HepG2 (cell line): ENCODE results near the gene MMP24OS. TPM values are rescaled to one million over a fixed set of nuclear protein-coding genes. Genes with fewer than 3 reads are reported as not detected.

Experiments used
- E2F1 ChIP-seq: sonication (generic); formaldehyde crosslinking; IDR thresholded peaks from 2 replicates; pipeline ENCODE4 v1.5.0; 2020; ENCODE audit warnings: missing genetic modification reagents
- PHF8 ChIP-seq: sonication (generic); formaldehyde crosslinking; IDR thresholded peaks from 2 replicates; pipeline ENCODE4 v1.5.0; 2020; ENCODE audit warnings: missing genetic modification reagents
- SMC3 ChIP-seq: IDR thresholded peaks from 2 replicates; pipeline ENCODE4 v1.6.1; 2011; ENCODE audit warnings: low read length, improper control_type of control experiment
- SNAPC2 ChIP-seq: sonication (generic); formaldehyde crosslinking; IDR thresholded peaks from 2 replicates; pipeline ENCODE4 v1.8.1; 2022; ENCODE audit warnings: mild to moderate bottlenecking, missing genetic modification reagents
- ZBTB37 ChIP-seq: sonication (generic); formaldehyde crosslinking; IDR thresholded peaks from 2 replicates; pipeline ENCODE4 v1.4.0; 2020; ENCODE audit warnings: mild to moderate bottlenecking, missing genetic modification reagents
- ZNF101 ChIP-seq: sonication (generic); formaldehyde crosslinking; IDR thresholded peaks from 2 replicates; pipeline ENCODE4 v1.4.0; 2020; ENCODE audit warnings: mild to moderate bottlenecking, low read depth, missing genetic modification reagents, borderline replicate concordance
- ZNF550 ChIP-seq: sonication (generic); formaldehyde crosslinking; IDR thresholded peaks from 2 replicates; pipeline ENCODE4 v1.4.0; 2020; ENCODE audit warnings: mild to moderate bottlenecking, missing genetic modification reagents, borderline replicate concordance
- ZNF609 ChIP-seq: sonication (generic); formaldehyde crosslinking; IDR thresholded peaks from 2 replicates; pipeline ENCODE4 v1.4.0; 2020; ENCODE audit warnings: mild to moderate bottlenecking, missing genetic modification reagents, borderline replicate concordance
- ZNF790 ChIP-seq: sonication (generic); formaldehyde crosslinking; IDR thresholded peaks from 2 replicates; pipeline ENCODE4 v1.8.0; 2022; ENCODE audit warnings: missing genetic modification reagents, mild to moderate bottlenecking, borderline replicate concordance
- polyA plus RNA-seq, 8 experiments: library from polyadenylated mRNA; depleted of rRNA in 3 of 8; stranded (reverse) in 7 of 8; unstranded in 1 of 8; fragments of >200 nt; fragmentation: Illumina TruSeq in 4 of 8; extraction: Trizol in 4 of 8; gene quantifications; 2 replicates each; pipeline versions ENCODE4 v1.2.1 to v1.2.3, GENCODE V29; 2011 to 2016; ENCODE audit warnings: low read depth in 4 of 8, missing spikeins in 1 of 8, mixed read lengths in 1 of 8; ENCODE audit not compliant: insufficient read depth in 1 of 8
- total RNA-seq, 5 experiments: library from RNA; depleted of rRNA; stranded (reverse); fragments of >200 nt; fragmentation: Illumina TruSeq; extraction: Trizol; gene quantifications; 2 replicates each; pipeline ENCODE4 v1.2.3, GENCODE V29; 2016; ENCODE audit warnings: low read depth in 1 of 5
- TF ChIP-seq, protein P1 (sequence below): sonication (generic); formaldehyde crosslinking; conservative IDR thresholded peaks from 2 replicates; pipeline ENCODE4 v1.4.0; 2020; ENCODE audit warnings: mild to moderate bottlenecking, missing genetic modification reagents, moderate library complexity
- TF ChIP-seq, protein P2 (sequence below): sonication (generic); formaldehyde crosslinking; IDR thresholded peaks from 2 replicates; pipeline ENCODE4 v1.5.0; 2020; ENCODE audit warnings: mild to moderate bottlenecking, missing genetic modification reagents, borderline replicate concordance

Gene MMP24OS
- total and polyA plus RNA-seq, 2 of the 13 experiments (the other 11 are each of a cell fraction or from before 2014, with no cell fraction given) = 6.0 to 8.5 TPM

DNA sequence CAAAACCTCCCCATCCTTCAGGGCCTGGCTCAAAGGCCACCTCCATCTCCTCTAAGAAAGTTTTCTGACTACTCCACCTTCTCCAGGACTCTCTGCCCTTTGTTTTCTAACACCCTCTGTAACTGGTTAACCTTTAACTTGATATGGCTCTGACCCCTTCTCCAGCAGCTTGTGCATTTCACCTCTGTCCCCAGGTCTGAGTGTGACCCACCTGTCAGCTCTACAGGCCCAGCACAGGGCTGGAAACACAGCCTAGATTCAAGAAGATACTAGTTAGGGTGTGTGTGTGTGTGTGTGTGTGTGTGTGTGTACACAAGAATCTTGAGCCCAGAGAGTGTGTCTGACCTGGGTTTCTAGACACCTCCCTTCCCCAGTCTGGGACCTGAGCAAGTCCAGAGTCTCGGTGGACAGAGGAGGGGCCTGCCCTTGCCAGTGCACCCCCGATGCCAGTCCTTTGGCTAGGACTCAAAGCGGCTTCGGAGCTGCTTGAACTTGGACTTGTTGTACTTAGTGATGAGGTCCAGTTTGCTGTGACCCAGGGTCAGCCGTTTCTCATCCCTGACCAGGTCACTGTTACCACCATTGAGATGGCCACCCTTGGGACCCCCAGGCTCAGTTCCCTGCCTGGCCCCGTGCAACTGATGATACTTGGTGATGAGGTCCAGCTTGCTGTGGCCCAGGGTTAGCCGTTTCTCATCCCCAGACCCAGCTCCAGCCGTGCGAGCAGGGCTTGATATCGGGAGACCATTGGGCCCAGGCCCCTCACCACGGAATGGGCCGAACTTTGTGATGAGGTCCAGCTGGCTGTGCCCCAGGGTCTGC is 8.4 kb upstream of the MMP24OS start (continued):
- TF ChIP-seq, protein P1, sequence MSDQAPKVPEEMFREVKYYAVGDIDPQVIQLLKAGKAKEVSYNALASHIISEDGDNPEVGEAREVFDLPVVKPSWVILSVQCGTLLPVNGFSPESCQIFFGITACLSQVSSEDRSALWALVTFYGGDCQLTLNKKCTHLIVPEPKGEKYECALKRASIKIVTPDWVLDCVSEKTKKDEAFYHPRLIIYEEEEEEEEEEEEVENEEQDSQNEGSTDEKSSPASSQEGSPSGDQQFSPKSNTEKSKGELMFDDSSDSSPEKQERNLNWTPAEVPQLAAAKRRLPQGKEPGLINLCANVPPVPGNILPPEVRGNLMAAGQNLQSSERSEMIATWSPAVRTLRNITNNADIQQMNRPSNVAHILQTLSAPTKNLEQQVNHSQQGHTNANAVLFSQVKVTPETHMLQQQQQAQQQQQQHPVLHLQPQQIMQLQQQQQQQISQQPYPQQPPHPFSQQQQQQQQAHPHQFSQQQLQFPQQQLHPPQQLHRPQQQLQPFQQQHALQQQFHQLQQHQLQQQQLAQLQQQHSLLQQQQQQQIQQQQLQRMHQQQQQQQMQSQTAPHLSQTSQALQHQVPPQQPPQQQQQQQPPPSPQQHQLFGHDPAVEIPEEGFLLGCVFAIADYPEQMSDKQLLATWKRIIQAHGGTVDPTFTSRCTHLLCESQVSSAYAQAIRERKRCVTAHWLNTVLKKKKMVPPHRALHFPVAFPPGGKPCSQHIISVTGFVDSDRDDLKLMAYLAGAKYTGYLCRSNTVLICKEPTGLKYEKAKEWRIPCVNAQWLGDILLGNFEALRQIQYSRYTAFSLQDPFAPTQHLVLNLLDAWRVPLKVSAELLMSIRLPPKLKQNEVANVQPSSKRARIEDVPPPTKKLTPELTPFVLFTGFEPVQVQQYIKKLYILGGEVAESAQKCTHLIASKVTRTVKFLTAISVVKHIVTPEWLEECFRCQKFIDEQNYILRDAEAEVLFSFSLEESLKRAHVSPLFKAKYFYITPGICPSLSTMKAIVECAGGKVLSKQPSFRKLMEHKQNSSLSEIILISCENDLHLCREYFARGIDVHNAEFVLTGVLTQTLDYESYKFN (CRISPR knock-in tag) = peak; percentile 92
- TF ChIP-seq E2F1 (CRISPR knock-in tag) (no peak), SNAPC2 (peak; percentile 68; the same call in 1 of the 2 replicates), ZNF101 (CRISPR knock-in tag) (no peak), ZBTB37 (CRISPR knock-in tag) (no peak), ZNF790 (CRISPR knock-in tag) (no peak; the same call in 1 of the 2 replicates), ZNF609 (no peak), ZNF550 (CRISPR knock-in tag) (no peak), PHF8 (peak; percentile 47; the same call in 1 of the 2 replicates), SMC3 (peak; percentile 31; the same call in 1 of the 2 replicates)
- TF ChIP-seq, protein P2, sequence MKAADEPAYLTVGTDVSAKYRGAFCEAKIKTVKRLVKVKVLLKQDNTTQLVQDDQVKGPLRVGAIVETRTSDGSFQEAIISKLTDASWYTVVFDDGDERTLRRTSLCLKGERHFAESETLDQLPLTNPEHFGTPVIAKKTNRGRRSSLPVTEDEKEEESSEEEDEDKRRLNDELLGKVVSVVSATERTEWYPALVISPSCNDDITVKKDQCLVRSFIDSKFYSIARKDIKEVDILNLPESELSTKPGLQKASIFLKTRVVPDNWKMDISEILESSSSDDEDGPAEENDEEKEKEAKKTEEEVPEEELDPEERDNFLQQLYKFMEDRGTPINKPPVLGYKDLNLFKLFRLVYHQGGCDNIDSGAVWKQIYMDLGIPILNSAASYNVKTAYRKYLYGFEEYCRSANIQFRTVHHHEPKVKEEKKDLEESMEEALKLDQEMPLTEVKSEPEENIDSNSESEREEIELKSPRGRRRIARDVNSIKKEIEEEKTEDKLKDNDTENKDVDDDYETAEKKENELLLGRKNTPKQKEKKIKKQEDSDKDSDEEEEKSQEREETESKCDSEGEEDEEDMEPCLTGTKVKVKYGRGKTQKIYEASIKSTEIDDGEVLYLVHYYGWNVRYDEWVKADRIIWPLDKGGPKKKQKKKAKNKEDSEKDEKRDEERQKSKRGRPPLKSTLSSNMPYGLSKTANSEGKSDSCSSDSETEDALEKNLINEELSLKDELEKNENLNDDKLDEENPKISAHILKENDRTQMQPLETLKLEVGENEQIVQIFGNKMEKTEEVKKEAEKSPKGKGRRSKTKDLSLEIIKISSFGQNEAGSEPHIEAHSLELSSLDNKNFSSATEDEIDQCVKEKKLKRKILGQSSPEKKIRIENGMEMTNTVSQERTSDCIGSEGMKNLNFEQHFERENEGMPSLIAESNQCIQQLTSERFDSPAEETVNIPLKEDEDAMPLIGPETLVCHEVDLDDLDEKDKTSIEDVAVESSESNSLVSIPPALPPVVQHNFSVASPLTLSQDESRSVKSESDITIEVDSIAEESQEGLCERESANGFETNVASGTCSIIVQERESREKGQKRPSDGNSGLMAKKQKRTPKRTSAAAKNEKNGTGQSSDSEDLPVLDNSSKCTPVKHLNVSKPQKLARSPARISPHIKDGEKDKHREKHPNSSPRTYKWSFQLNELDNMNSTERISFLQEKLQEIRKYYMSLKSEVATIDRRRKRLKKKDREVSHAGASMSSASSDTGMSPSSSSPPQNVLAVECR (CRISPR knock-in tag) = peak; percentile 85; the same call in 1 of the 2 replicates
